GM23248 (cell line): ENCODE data around the gene IL21R.

ENCODE experiments used
- EZH2 ChIP-seq: fragments of 200-600 bp; sonication (generic); IDR thresholded peaks from 2 replicates; pipeline ENCODE4 v1.6.1; 2018; ENCODE audit warnings: antibody characterized with exemption, mild to moderate bottlenecking; ENCODE audit not compliant: insufficient read depth, poor library complexity, severe bottlenecking
- EZH2phosphoT487 ChIP-seq: fragments of 200-600 bp; sonication (generic); IDR thresholded peaks from 2 replicates; pipeline ENCODE4 v1.6.1; 2018; ENCODE audit warnings: antibody characterized with exemption, moderate library complexity, mild to moderate bottlenecking, low read depth; ENCODE audit not compliant: insufficient read depth

DNA sequence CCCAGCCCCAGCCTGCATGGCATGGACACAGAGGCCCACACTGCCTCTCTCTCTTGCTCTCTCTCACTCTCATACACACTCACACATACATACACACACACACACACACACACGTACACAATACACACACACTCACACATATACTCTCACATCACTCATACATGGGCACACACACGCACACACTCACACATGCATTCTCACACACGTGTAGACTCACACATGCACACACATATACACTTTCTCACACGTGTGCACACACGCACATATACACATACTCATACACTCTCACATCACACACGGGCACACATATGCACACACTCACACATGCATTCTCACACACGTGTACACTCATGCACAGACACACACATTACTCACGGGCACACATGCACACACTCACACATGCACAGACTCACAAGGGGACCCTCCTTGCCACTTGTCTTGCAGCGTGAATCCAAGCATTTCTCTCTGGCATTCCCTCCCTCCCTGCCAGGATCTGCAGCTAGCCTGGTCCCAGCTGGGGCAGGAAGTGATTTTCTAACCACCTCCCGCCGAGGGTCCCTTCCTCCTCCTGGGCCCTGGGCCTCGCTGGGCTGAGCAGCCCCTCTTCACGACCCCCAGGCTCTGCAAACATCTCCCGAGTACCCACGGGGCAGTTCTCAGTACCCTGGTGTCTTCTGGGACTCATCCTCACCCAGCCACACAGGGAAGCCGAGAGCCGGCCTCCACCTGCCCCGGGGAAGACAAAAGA, 37.5 kb downstream of the IL21R start:
- no peak for TF ChIP-seq EZH2phosphoT487
- TF ChIP-seq EZH2, result no peak
